ENCODE measurements around the gene CAMSAP1.

Gene CAMSAP1

DNA sequence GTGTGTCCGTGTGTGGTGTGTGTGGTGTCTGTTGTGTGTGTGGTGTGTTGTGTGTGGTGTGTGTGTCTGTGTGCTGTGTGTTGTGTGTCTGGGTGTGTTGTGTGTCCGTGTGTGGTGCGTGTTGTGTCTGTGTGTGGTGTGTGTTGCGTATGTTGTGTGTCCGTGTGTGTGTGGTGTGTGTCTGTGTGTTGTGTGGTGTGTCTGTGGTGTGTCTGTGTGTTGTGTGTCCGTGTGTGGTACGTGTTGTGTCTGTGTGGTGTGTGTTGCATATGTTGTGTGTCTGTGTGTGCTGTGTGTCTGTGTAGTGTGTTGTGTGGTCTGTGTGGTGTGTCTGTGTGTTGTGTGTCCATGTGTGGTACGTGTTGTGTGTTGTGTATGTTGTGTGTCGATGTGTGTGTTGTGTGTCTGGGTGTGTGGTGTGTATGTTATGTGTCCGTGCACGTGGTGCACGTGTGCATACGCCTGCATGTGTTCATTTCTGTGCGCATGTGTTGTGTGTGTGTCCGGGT is 133.1 kb downstream of the CAMSAP1 start:
- no peak for DNase-seq (ENCODE audit: low spot score)

GRCh38 chr9:135773530-135774238 is 133.7 kb downstream of the CAMSAP1 start:
- DNase-seq (ENCODE audit: low spot score), result no peak

GRCh38 chr9:135772702-135773493 is 134.4 kb downstream of the CAMSAP1 start:
- no peak for DNase-seq (ENCODE audit: low spot score)

DNA sequence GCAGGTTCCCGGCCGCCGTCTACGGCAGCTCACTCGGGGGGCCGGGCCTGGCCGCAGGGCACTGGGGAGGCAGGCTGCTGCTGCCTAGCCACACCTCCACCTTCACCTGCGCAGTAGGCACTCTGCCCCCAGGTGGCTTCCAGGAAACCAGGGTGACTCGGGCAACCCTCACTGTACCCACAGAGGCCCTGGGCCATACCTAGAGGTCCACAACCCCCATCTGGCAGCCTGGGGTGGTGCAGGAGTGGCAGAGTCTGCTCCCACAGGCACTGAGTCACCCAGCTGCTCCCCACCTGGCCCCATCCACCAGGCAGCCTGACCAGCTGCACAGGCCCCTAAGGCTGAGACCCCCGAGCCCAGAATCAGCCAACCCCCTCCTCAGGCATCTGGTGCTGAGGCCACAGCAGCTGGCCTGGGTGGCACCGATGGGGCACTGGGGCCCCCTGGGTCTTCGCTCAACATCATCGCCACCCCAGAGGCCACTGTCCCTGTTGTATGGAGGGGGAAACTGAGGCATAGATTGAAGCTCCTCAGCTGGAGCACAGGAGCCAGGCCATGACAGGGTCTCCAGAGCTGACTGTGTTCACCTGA is 135.2 kb downstream of the CAMSAP1 start:
- DNase-seq (ENCODE audit: low spot score), result no peak

- DNase-seq (ENCODE audit: low spot score), result no peak
These were observed 135.8 kb downstream of the CAMSAP1 start for GRCh38 chr9:135771401-135772051.

DNA sequence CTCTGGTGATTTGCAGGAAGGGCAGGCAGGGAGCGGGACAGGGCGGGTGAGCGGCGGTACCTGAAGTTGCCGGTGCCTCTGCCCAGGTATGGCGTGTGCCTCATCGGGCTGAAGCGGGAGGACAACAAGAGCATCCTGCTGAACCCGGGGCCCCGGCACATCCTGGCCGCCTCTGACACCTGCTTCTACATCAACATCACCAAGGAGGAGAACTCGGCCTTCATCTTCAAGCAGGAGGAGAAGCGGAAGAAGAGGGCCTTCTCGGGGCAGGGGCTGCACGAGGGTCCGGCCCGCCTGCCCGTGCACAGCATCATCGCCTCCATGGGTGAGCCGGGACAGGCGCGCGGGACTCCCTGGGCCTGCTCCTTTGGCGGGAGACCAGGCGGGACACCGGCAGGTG is 136.6 kb downstream of the CAMSAP1 start:
- no peak for DNase-seq (ENCODE audit: low spot score)

- no peak for DNase-seq (ENCODE audit: low spot score)
These were observed 137.2 kb downstream of the CAMSAP1 start for GRCh38 chr9:135770203-135770535.

DNA sequence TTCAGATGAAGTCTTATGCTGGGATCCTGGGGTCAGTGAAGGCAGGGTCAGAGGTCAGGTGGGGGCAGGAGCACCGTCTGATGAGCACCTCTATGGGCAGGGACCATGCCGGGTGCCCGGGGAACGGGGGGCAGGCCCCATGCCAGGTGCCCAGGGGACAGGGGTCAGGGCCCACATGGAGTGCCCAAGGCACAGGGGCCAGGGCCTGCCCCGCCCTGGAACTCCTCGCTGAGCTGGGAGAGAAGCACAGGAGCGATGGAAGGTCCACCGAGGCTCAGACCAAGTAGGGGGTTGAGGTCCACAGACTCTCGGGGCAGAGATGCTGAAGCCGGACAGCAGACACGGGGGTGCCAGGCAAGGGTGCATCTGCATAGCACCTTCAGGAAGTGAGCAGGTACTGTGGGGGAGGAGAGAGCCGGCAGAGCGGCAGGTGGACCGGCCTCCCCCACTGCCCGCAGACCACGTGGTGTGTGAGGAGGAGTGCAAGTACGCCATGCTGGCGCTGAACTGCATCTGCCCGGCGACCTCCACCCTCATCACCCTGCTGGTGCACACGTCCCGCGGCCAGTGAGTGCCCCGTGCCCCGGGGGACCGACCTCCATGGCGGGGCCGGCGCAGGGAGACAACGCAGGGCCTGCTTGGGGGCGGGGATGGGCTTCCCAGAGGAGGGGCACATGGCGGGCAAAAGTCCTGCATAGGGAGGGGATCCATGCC is 137.7 kb downstream of the CAMSAP1 start:
- no peak for DNase-seq (ENCODE audit: low spot score)

DNA sequence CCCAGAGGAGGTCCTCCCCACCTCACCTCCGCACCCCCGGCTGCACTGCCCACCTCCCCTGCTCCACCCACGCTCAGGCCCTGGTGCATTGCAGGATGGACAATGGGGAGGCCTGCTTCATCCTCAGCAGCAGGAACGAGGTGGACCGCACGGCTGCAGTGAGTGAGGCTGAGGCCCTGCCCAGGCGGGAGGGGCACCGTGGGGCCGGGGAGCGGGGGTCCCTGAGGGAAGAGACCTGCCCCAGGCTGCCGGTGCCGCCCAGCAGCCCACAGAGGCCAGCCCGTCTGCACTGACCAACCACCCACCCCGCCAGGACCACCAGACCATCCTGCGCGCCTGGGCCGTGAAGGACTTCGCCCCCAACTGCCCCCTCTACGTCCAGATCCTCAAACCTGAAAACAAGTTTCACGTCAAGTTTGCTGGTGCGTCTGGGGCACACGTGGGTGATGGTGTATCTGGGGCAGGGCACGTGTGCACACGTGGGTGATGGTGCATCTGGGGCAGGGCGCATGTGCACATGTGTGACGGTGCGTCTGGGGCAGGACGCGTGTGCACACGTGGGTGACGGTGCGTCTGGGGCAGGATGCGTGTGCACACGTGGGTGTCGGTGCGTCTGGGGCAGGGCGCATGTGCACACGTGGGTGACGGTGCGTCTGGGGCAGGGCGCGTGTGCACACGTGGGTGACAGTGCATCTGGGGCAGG is 138.7 kb downstream of the CAMSAP1 start:
- no peak for DNase-seq (ENCODE audit: low spot score)

GRCh38 chr9:135766707-135767106 is 140.6 kb downstream of the CAMSAP1 start:
- no peak for DNase-seq (ENCODE audit: low spot score)

GRCh38 chr9:135766251-135766650 is 141.1 kb downstream of the CAMSAP1 start:
- DNase-seq (ENCODE audit: low spot score), result no peak

DNA sequence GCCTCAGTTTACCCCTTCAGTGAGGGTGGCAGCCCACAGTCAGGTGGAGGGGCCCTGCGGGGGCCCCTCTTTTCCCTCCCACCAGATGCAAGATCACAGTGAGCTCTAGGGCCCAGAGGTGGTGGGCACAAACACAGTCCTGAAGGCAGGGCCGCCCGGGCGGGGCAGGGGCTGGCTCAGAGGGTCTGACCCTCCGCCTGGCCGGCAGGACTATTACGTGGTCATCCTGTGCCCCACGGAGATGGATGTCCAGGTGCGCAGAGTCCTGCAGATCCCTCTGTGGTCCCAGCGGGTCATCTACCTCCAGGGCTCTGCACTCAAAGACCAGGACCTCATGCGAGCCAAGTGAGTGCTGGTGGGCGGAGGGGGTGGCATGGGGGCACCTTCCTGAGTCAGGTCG is 141.9 kb downstream of the CAMSAP1 start:
- no peak for DNase-seq (ENCODE audit: low spot score)

- DNase-seq (ENCODE audit: low spot score), result no peak
These were observed 142.6 kb downstream of the CAMSAP1 start for GRCh38 chr9:135764731-135765130.

DNA sequence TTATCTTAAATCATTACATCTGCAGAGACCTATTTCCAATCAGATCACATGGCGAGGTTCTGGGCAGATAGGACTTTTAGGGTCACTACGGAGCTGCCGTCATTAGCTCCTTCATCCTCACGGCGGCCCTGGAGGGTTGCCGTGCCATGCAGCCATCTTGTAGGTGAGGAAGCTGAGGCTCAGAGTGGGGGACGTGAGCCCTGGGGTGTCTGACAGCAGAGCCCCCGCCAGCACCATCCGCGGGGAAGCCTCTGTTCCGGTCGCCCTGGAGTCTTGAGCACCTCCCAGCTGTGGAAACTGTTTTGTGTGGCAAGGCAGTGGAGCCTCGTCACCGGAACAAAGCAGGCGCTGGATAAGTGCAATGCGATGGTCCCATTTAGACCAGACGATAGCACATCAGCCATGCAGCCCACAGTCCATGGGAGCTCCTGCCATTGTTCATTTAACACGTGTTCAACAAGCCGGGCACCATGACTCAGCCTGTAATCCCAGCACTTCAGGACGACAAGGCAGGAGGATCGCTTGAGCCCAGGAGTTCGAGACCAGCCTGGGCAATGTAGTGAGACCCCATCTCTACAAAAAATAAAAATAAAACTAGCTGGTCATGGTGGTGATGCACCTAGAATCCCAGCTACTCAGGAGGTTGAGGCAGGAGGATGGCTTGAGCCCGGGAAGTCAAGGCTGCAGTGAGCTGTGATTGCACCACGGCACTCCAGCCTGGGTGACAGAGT is 143.5 kb downstream of the CAMSAP1 start:
- DNase-seq (ENCODE audit: low spot score), result no peak

GRCh38 chr9:135762921-135763320 is 144.4 kb downstream of the CAMSAP1 start:
- no peak for DNase-seq (ENCODE audit: low spot score)

DNA sequence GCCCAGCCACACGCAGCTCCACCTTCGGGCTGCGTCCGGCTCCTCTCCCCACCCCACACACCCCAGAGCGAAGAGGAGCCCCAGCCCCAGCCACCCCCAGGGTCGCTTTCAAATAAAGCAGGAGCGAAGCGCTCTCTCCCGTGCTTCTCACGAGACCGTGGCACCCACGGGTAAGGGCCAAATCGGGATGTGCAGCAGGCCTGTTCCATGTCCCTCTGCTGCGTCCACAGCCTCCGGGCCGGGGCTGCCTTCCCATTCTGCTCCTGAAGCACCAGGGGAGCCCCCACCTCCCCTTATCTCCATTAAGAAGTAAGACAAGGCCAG is 145.5 kb downstream of the CAMSAP1 start:
- DNase-seq (ENCODE audit: low spot score), result no peak

DNA sequence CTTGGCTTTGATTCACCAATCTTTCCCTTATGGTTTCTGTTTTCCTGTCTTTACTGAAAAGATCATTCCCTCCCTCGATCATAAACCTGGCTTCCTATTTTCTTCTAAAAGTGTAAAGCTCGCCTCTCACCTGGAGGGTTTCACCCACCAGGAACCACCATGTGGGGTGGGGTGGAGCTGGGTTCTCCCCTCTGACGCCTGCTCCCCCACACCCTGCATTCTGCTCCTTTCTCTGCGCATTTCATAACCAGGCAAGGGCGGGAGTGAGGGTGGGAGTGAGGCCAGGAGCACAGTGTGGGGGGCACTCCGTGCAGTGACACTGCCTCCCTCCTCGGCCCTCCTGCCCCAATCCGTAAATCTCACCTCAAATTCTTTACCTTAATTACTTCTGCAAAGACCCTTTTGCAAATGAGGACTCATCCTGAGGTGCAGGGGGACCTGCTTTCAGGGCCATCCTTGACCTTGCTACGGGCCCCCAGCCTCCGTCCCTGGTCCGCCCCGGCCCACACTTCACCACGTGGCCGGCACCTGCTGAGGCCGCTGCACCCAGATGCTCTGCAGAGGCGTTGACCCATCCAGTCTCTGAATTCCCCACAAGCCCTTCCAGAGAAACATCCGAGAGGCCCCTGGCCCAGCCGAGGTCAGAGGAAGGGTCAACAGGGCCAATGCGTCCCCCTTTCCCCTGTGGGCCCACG is 146.0 kb downstream of the CAMSAP1 start:
- no peak for DNase-seq (ENCODE audit: low spot score)

- DNase-seq (ENCODE audit: low spot score), result no peak
These were observed 146.9 kb downstream of the CAMSAP1 start for GRCh38 chr9:135760465-135760864.

GRCh38 chr9:135759676-135760300 is 147.6 kb downstream of the CAMSAP1 start:
- no peak for DNase-seq (ENCODE audit: low spot score)

DNA sequence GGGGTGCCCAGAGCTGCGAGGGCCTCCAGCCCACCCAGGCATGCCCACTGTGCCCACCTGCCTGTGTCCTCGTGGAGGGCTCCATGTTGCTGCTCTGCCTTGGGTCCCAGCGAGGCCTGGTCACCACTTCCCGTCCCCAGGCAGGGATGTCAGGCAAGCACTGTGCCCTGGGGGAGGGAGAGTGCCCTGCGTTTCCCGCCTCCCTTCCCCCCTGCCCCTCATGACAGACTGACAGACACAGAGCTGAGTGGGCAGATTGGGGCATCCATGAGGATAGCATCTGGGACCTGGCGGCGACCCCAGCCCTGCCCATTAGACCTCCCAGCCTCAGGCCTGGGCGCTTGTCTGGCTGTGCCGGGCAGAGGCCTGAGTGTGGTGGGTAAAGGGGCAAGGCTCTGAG is 148.5 kb downstream of the CAMSAP1 start:
- no peak for DNase-seq (ENCODE audit: low spot score)
